Measurements from ENCODE around the gene TFEC. TPM values are rescaled to one million over a fixed set of nuclear protein-coding genes. Genes with fewer than 3 reads are reported as not detected.

TFEC gene
- total and polyA plus RNA-seq, 4 donors, result 0.52 to 5.1 (median 2.4) TPM

DNA sequence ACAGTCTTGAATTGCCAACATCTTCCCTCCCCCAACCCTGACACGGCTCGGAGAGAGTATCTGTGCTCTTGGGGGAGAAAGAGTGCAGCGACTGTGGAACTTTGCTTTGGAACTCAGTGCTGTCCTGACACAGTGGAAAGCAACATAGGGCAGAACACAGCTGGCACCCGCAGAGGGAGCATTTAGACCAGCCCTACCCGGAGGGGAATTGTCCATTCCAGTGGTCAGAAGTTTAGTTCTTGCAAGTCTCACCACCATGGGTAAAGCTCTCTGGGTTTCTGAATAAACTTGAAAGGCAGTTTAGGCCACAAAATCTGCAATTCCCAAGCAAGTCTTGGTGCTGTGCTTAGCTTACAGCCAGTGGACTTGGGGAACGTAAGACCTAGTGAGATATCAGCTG is 34.9 kb downstream of the TFEC start:
- Histone ChIP-seq H3K27ac (ENCODE audit: low read depth in 1 of 2, low read length in 2 of 2) (no peak overlapping the region), H3K9me3 (ENCODE audit: control insufficient read depth in 4 of 4, low read length in 3 of 4) (no peaks in the 10 kb centered on the region), H3K27me3 (ENCODE audit: control insufficient read depth in 4 of 4, insufficient read depth in 4 of 4, low read length in 3 of 4) (no peaks in the 10 kb centered on the region), H3K4me1 (ENCODE audit: control insufficient read depth in 4 of 4, insufficient read depth in 4 of 4, low read length in 3 of 4) (no peaks in the 10 kb centered on the region), H3K4me3 (ENCODE audit: low read depth in 1 of 3, low read length in 3 of 3) (no peak overlapping the region), H3K36me3 (ENCODE audit: control insufficient read depth in 4 of 4, insufficient read depth in 3 of 4, low read depth in 1 of 4, low read length in 3 of 4) (no peaks in the 10 kb centered on the region), H3K9ac (ENCODE audit: low read depth in 1 of 2, low read length in 2 of 2) (no peak overlapping the region)
- WGBS, result 86% methylated on average over 6 of the region's 6 CpGs
- no peak for DNase-seq (ENCODE audit: low spot score)
- TF ChIP-seq HNF4A (conservative IDR thresholded peaks at IDR 0.05) (no peak), RXRA (IDR thresholded peaks at IDR 0.05) (no peak), EGR1 (IDR thresholded peaks at IDR 0.05; ENCODE audit: low read depth in 2 of 2) (no peak)
- TF ChIP-seq, protein P1, sequence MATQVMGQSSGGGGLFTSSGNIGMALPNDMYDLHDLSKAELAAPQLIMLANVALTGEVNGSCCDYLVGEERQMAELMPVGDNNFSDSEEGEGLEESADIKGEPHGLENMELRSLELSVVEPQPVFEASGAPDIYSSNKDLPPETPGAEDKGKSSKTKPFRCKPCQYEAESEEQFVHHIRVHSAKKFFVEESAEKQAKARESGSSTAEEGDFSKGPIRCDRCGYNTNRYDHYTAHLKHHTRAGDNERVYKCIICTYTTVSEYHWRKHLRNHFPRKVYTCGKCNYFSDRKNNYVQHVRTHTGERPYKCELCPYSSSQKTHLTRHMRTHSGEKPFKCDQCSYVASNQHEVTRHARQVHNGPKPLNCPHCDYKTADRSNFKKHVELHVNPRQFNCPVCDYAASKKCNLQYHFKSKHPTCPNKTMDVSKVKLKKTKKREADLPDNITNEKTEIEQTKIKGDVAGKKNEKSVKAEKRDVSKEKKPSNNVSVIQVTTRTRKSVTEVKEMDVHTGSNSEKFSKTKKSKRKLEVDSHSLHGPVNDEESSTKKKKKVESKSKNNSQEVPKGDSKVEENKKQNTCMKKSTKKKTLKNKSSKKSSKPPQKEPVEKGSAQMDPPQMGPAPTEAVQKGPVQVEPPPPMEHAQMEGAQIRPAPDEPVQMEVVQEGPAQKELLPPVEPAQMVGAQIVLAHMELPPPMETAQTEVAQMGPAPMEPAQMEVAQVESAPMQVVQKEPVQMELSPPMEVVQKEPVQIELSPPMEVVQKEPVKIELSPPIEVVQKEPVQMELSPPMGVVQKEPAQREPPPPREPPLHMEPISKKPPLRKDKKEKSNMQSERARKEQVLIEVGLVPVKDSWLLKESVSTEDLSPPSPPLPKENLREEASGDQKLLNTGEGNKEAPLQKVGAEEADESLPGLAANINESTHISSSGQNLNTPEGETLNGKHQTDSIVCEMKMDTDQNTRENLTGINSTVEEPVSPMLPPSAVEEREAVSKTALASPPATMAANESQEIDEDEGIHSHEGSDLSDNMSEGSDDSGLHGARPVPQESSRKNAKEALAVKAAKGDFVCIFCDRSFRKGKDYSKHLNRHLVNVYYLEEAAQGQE (IDR thresholded peaks at IDR 0.05), result no peak

DNA sequence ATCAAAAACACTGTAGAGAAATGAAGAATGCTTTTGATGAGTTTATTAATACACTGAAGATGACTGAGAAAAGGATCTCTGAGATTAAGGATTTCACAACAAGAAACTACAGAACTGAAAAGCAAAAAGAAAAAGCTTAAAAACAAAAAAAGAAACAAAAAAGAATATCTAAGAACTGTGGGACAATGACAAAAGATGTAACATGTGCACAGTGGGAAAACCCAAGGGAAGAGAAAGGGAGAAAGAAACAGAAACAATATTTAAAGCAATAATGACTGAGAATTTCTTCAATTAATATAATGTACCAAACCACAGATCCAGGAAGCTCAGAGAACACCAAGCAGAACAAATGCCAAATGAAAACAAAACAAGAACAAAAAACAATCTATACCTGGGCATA is 42.2 kb downstream of the TFEC start:
- no peak overlapping the region for H3K9ac ChIP-seq (ENCODE audit: low read depth in 1 of 2, low read length in 2 of 2)
- no peaks in the 10 kb centered on the region for H3K9me3 ChIP-seq (ENCODE audit: control insufficient read depth in 4 of 4, low read length in 3 of 4)
- no peaks in the 10 kb centered on the region for H3K4me1 ChIP-seq (ENCODE audit: control insufficient read depth in 4 of 4, insufficient read depth in 4 of 4, low read length in 3 of 4)
- no peak overlapping the region for H3K27ac ChIP-seq (ENCODE audit: low read depth in 1 of 2, low read length in 2 of 2)
- TF ChIP-seq NR2F2 (IDR thresholded peaks at IDR 0.05), result no peak
- no peak for TF ChIP-seq JUND (IDR thresholded peaks at IDR 0.05)
- TF ChIP-seq YY1 (IDR thresholded peaks at IDR 0.05), result no peak
- TF ChIP-seq SP1 (IDR thresholded peaks at IDR 0.05), result no peak
- no peak for TF ChIP-seq FOXA2 (IDR thresholded peaks at IDR 0.05)
- TF ChIP-seq MAX (IDR thresholded peaks at IDR 0.05), result no peak
- TF ChIP-seq, protein P2, sequence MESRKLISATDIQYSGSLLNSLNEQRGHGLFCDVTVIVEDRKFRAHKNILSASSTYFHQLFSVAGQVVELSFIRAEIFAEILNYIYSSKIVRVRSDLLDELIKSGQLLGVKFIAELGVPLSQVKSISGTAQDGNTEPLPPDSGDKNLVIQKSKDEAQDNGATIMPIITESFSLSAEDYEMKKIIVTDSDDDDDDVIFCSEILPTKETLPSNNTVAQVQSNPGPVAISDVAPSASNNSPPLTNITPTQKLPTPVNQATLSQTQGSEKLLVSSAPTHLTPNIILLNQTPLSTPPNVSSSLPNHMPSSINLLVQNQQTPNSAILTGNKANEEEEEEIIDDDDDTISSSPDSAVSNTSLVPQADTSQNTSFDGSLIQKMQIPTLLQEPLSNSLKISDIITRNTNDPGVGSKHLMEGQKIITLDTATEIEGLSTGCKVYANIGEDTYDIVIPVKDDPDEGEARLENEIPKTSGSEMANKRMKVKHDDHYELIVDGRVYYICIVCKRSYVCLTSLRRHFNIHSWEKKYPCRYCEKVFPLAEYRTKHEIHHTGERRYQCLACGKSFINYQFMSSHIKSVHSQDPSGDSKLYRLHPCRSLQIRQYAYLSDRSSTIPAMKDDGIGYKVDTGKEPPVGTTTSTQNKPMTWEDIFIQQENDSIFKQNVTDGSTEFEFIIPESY (IDR thresholded peaks at IDR 0.05), result no peak
- no peak for TF ChIP-seq ATF3 (IDR thresholded peaks at IDR 0.05)
- TF ChIP-seq, protein P1 (IDR thresholded peaks at IDR 0.05), result no peak
- TF ChIP-seq HNF4G (IDR thresholded peaks at IDR 0.05), result no peak
- TF ChIP-seq EGR1 (IDR thresholded peaks at IDR 0.05; ENCODE audit: low read depth in 2 of 2), result no peak
- no peak for TF ChIP-seq FOXA1 (IDR thresholded peaks at IDR 0.05)
- TF ChIP-seq CTCF (IDR thresholded peaks at IDR 0.05; ENCODE audit: low read depth, low read length, missing input control), result no peak
- TF ChIP-seq GABPA (IDR thresholded peaks at IDR 0.05 in 1 of 2, conservative IDR thresholded peaks at IDR 0.05 in 1 of 2), result no peak
- no peak for TF ChIP-seq RXRA (IDR thresholded peaks at IDR 0.05)
- no peak for TF ChIP-seq RAD21 (IDR thresholded peaks at IDR 0.05)
- no peak for TF ChIP-seq TAF1 (conservative IDR thresholded peaks at IDR 0.05)
- no peak for TF ChIP-seq HNF4A (conservative IDR thresholded peaks at IDR 0.05)
- H3K36me3 ChIP-seq (ENCODE audit: control insufficient read depth in 4 of 4, insufficient read depth in 3 of 4, low read depth in 1 of 4, low read length in 3 of 4), result no peaks in the 10 kb centered on the region
- no peak overlapping the region for H3K4me3 ChIP-seq (ENCODE audit: low read depth in 1 of 3, low read length in 3 of 3)
- H3K27me3 ChIP-seq (ENCODE audit: control insufficient read depth in 4 of 4, insufficient read depth in 4 of 4, low read length in 3 of 4), result no peaks in the 10 kb centered on the region
- no peak for DNase-seq (ENCODE audit: low spot score)

All from liver (tissue), 9 donors.